ENCODE results near the gene CDK9. TPM values are rescaled to one million over a fixed set of nuclear protein-coding genes. Genes with fewer than 3 reads are reported as not detected.
"Not testable (repeated sequence)": the region's sequence is repeated elsewhere in the genome, so short reads cannot be mapped to it uniquely, and the experiment has no call there.

Gene CDK9
- total RNA-seq (ENCODE audit: insufficient read depth, low replicate concordance) = 22.4 TPM

DNA sequence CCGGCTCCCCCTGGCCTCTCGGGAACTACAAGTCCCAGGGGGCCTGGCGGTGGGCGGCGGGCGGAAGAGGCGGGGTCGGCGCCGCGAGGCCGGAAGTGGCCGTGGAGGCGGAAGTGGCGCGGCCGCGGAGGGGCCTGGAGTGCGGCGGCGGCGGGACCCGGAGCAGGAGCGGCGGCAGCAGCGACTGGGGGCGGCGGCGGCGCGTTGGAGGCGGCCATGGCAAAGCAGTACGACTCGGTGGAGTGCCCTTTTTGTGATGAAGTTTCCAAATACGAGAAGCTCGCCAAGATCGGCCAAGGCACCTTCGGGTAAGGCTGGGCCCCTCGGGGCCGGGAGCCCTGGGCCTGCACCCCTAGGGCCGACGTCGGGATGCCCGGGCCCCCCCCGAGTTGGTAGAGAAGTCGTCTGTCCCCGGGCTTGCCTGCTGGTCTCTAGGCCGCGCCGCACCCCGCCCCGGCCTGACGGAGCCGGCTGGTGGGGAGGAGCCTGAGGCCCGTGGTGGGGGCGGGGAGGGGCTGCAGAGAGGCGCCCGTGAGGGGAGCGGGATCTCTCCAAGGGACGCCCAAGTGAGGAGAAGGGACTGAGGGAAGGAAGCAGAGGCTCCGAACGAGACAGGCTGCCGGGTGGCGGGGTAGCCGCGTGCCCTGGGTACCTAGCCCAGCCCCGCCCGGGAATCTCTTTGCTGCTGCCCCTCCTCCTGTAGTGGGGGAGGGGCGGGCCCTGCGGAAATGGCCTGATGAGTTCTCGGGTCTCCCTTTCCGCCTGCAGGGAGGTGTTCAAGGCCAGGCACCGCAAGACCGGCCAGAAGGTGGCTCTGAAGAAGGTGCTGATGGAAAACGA is at the start of gene CDK9:
Gene CDK9 (plus strand): TSS at position 102 of the 840 bp plus-strand sequence. CDS start 115 bp downstream, at position 217.
- DNase-seq (ENCODE audit: low spot score) = peak; percentile 92

- DNase-seq (ENCODE audit: low spot score) = no peak
These were observed 47.2 kb upstream of the CDK9 start for GRCh38 chr9:127738666-127739065.

GRCh38 chr9:127739614-127740330 is 46.1 kb upstream of the CDK9 start:
- peak; percentile 44 for DNase-seq (ENCODE audit: low spot score)

GRCh38 chr9:127741831-127742434 is 43.9 kb upstream of the CDK9 start:
- peak; percentile 55 for DNase-seq (ENCODE audit: low spot score)

GRCh38 chr9:127742435-127743088 is 43.3 kb upstream of the CDK9 start:
- peak; percentile 66 for DNase-seq (ENCODE audit: low spot score)

GRCh38 chr9:127744398-127745110 is 41.3 kb upstream of the CDK9 start:
- DNase-seq (ENCODE audit: low spot score) = no peak

GRCh38 chr9:127746959-127747569 is 38.8 kb upstream of the CDK9 start:
- DNase-seq (ENCODE audit: low spot score) = no peak

- no peak for DNase-seq (ENCODE audit: low spot score)
These were observed 36.6 kb upstream of the CDK9 start for GRCh38 chr9:127749090-127749787.

DNA sequence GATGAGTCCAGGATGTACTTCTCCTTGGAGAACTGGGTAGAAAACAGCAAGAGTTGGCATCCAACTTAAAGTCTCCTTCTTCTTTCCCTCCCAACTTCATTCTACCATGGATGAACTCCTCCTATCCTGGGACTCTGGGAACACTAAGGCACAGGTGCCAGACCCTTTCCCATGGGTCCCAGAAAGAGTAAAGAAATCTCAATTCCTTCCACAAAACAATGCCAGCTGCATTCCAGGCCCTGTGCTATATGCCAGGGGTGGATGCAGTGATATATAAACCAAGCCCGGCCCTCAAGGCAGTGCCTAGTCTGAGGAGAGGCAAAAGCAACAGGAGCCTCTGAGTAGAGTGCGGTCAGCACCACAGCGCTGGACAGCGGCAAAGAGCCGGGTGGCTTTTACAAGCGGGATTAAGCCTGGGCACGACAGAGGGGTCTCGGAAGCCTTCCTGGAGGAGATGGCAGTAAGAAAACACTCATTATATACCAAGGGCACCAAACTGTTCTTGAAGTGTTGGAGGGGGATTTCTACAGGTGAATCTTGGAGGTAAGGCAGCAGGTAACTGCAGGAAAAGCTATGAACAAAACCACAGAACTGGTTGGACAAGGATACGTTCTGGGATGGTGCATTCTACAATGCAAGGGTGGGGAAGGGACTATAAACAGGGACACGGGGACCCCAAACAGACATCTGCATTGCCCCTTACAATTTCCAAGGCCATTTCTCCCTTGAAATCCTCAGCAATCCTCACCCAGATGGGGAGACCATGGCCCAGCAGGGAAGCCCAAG is 34.4 kb upstream of the CDK9 start:
- DNase-seq (ENCODE audit: low spot score) = no peak

DNA sequence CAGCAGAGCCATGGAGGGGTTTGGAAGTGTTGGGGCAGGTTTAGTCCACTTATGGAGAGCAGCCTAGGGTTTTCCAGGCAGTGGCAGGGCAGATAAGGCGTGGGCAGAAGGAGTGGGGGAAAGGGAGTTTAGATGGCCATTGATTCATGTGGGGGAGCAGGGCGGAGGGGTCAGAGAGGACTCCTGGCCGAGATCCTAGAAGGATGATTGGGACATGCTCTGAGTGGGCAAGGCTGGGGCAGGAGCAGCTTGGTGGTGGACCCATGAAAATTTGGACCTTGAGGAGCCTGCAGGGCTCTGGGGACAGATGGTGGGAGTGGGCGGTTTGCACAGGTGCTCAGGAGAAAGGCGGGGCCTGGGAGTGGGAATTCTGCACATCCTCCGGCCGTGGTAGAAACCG is 32.7 kb upstream of the CDK9 start:
- no peak for DNase-seq (ENCODE audit: low spot score)

DNA sequence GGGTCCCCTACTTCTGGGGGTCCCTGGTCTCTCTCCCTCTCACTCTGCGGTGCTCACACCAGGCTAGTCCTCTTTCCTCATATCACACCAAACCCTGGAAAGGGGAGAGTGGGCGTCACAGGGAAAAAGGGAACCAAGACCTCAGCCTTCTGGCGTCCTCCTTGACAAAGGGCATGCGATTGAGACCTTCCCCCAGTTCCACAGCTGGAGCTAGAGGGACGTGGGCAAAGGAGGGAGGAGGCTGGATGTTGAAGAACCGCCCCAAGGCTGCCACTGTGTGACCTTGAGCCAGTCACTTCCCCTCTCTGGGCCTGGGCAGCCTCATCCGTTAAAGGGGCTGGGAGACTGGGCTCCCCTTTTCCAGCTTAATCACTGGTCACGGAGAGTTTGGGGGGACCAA is 32.2 kb upstream of the CDK9 start:
- DNase-seq (ENCODE audit: low spot score) = no peak

DNA sequence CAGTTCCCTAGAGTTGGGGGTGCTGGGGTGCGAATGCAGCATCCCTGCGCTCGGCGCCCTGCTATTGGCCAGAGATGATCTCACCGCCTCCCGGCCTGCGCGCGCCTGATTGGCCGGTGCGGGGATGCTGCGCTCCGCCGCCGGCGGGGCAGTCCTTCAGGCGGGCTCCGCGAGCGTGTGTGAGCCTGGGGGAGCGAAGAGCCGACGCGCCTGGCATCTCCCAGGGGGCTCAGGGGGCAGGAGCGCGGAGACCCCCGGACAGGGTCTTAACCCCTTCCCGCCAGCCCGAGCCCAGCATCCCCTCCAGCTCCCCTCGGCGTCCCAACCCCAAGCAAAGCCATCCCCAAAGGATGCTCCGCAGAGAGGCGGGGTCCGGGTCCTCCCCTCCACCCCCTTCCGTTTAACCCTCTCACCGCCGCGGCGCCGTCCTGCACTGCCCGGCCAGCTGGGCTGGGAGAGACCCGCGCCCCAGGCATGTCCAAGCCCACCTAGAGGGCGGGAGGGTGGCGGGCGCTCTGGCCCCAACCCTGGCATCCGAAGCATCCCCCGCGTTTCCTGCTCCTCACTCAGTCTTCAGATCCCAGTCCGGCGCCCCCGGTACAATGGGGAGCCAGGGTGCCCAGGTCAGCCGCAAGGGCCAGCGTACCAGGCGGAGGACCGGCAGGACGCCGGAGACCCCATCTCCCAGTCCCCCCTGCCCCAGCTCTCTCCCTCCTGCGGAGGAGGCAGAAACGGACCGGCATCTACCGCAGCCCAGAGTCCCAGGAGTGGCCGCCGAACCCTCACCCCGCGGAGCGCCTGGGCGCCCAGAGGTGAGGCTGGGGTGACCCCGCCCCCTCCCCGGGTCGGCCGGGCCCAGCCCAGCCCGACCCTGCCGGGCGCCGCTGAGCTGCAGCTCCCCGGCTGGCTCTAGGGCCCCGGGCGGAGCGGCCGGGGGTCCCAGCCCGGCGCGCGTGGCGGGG is 31.5 kb upstream of the CDK9 start:
- DNase-seq (ENCODE audit: low spot score) = no peak

GRCh38 chr9:127755061-127756060 is 30.5 kb upstream of the CDK9 start:
- DNase-seq (ENCODE audit: low spot score) = no peak

DNA sequence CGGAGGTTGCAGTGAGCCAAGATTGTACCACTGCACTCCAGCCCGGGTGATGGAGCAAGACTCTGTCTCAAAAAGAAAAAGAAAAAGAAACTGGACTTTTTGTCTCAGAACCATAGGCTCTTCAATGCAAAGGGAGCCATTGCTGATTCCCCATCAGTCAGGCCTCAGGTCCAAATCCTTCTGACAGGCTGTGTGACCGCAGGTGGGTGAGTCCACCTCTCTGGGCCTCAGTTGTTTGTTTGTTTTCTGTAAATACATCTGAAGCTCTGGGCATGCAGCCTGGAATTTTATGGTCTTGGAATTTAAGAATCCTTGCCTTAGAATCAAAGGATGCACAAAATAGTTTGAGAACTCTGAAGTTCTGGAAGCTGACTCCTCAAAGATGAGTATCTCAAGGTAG is 29.6 kb upstream of the CDK9 start:
- DNase-seq (ENCODE audit: low spot score) = no peak

DNA sequence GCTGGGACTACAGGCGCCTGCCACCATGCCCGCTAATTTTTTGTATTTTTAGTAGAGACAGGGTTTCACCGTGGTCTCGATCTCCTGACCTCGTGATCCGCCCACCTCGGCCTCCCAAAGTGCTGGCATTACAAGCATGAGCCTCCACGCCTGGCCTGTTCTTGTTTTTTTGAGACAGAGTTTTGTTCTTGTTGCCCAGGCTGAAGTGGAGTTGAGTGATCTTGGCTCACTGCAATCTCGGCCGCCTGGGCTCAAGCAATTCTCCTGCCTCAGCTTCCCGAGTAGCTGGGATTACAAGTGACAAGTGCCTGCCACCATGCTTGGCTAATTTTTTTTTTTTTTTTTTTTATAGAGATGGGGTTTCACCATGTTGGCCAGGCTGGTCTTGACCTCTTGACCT is 29.1 kb upstream of the CDK9 start:
- DNase-seq (ENCODE audit: low spot score) = not testable (repeated sequence)

DNA sequence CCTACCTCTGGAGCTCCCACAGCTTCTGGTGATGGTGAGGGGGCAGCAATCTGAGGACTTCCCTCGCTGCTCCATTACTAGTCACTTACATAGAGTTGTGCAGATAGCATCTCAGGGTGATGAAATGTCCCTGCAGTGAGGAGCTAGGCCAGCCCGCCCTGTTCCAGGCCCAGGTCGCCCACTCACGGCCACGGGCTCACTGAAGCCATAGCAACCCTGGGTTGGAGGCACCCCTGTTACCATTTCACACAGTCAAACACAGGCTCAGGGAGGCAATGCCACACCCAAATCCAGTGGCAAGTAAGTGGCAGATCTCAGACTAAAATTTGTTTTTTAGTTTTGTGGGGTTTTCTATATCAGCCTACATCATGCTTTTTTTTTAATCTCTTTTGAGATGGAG is 27.0 kb upstream of the CDK9 start:
- DNase-seq (ENCODE audit: low spot score) = no peak

DNA sequence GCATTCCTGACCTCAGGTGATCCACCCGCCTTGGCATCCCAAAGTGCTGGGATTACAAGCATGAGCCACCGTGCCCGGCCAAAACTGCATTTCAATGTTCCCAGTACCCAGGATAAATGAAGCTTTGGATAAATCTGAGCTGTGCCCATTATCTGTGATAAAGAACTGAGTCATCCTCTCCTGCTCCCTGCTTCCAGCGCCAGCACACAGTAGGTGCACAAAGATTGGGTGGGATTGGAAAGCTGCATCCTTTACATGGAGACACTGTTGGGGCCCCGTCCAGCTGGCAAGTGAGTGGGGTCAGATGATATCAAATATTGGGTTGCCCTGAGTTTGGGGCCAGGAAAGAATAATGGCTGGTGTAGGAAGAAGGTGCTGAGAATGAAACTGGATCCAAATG is 24.8 kb upstream of the CDK9 start:
- no peak for DNase-seq (ENCODE audit: low spot score)
